Left lung (tissue), 10 donors: ENCODE measurements around the gene RBMS3. TPM values are rescaled to one million over a fixed set of nuclear protein-coding genes. Genes with fewer than 3 reads are reported as not detected.

Experiments used
- ATAC-seq: fragments of 200-7000 bp; cut with Tn5 transposase; one replicate; pipeline ENCODE4 v1.9.1; 2020; ENCODE audit warnings: moderate library complexity
- DNase-seq, 4 donors: peaks; one replicate each; pipeline ENCODE4 v3.0.0-alpha.2; 2013 to 2020
- H3K27ac ChIP-seq, 2 donors: fragments of 200-600 bp; sonication (generic) in 1 of 2; one replicate each; pipeline versions ENCODE4 v1.5.0 to v1.8.0; 2020 to 2021
- H3K27me3 ChIP-seq, 2 donors: fragments of 200-600 bp; sonication (generic) in 1 of 2; one replicate each; pipeline versions ENCODE4 v1.5.0 to v1.8.0; 2020 to 2021
- H3K36me3 ChIP-seq, 2 donors: fragments of 200-600 bp; sonication (generic) in 1 of 2; one replicate each; pipeline versions ENCODE4 v1.5.0 to v1.8.0; 2020 to 2021
- H3K4me1 ChIP-seq, 2 donors: fragments of 200-600 bp; one replicate each; pipeline ENCODE4 v1.8.0; 2021
- H3K4me3 ChIP-seq, 2 donors: fragments of 200-600 bp; sonication (generic) in 1 of 2; one replicate each; pipeline versions ENCODE4 v1.5.0 to v1.8.0; 2020 to 2021; ENCODE audit warnings: mild to moderate bottlenecking in 1 of 2
- H3K9me3 ChIP-seq, 2 donors: fragments of 200-600 bp; sonication (generic) in 1 of 2; one replicate each; pipeline versions ENCODE4 v1.5.0 to v1.8.0; 2020 to 2021
- CTCF ChIP-seq, 2 donors: fragments of 200-600 bp; sonication (generic) in 1 of 2; IDR thresholded peaks; one replicate each; pipeline versions ENCODE4 v1.5.0 to v1.8.0; 2021; ENCODE audit warnings: antibody characterized with exemption in 2 of 2
- intact Hi-C, 2 donors: fragments of 100-400 bp; cut with DNase I; formaldehyde crosslinking; loops; one replicate each; pipeline versions ENCODE4 v1.11.2 to v1.14.2; 2022
- polyA plus RNA-seq, 6 donors: library from polyadenylated mRNA; unstranded; fragments of 120-200 nt; gene quantifications; one replicate each; pipeline ENCODE4 v1.2.1, GENCODE V29; 2013; ENCODE audit not compliant: insufficient read length in 6 of 6
- total RNA-seq, 2 donors: library from RNA; stranded (reverse); fragmentation: NEBNext Ultra II Directional; extraction: Animal tissue kit (Norgen Biotek cat#: 25700); gene quantifications; one replicate each; pipeline ENCODE4 v1.2.1, GENCODE V29; 2021
- donor health status: DM: no; HTN: yes; CAD: no.
- donor health status: DM: no; HTN: no; CAD: no.

Gene RBMS3
- total and polyA plus RNA-seq, 8 donors, result 27.1 to 51.6 (median 37.6) TPM

DNA sequence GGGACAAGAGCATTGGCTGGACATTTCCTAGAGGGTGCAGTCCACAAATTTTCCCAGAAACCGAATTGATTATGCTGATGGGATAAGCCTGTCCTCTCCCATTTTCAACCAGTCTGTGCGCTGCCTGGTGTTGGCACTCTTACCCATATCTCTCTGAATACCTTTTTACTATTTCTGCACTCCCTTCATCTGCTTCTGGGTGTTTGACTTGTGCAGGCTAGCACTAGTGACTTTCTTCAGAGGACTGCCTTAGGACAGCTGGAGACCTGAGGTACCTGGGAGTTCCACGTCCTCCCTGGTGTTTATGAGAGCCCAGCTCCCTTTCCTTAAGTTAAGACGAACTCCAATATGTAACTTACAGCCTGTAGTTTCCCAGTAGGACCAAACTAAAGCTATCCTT, 50.2 kb downstream of the RBMS3 start:
- no peak overlapping the region for H3K27ac ChIP-seq
- no peaks in the 10 kb centered on the region for H3K27me3 ChIP-seq
- H3K36me3 ChIP-seq, result no peaks in the 10 kb centered on the region
- DNase-seq (no peak), ATAC-seq (no peak)
- intact Hi-C loops, result no loop called here
- H3K4me1 ChIP-seq, result peaks cover 16 to 33% of the 10 kb centered on the region in 2 donors
- H3K4me3 ChIP-seq, result no peak overlapping the region
- H3K9me3 ChIP-seq, result no peaks in the 10 kb centered on the region
- no peak for TF ChIP-seq CTCF (IDR thresholded peaks at IDR 0.05)

GRCh38 chr3:29331456-29332194, 50.8 kb downstream of the RBMS3 start:
- DNase-seq, result no peak
- intact Hi-C loops, result no loop called here
- H3K4me1 ChIP-seq, result peaks cover 16 to 32% of the 10 kb centered on the region in 2 donors
- H3K9me3 ChIP-seq, result no peaks in the 10 kb centered on the region
- no peak overlapping the region for H3K27ac ChIP-seq
- ATAC-seq, result no peak
- no peaks in the 10 kb centered on the region for H3K36me3 ChIP-seq
- H3K4me3 ChIP-seq, result no peak overlapping the region
- TF ChIP-seq CTCF (IDR thresholded peaks at IDR 0.05), result no peak
- no peaks in the 10 kb centered on the region for H3K27me3 ChIP-seq

- no peak for TF ChIP-seq CTCF (IDR thresholded peaks at IDR 0.05)
- ATAC-seq, result peak; percentile 47
- H3K27ac ChIP-seq, result no peak overlapping the region
Observed at GRCh38 chr3:29332195-29332637, 51.3 kb downstream of the RBMS3 start.

GRCh38 chr3:29333576-29333975, 52.7 kb downstream of the RBMS3 start:
- intact Hi-C loops, result no loop called here
- no peak overlapping the region for H3K4me3 ChIP-seq
- H3K36me3 ChIP-seq, result no peaks in the 10 kb centered on the region
- H3K27ac ChIP-seq, result no peak overlapping the region
- DNase-seq (no peak), ATAC-seq (no peak)
- no peak for TF ChIP-seq CTCF (IDR thresholded peaks at IDR 0.05)
- no peaks in the 10 kb centered on the region for H3K27me3 ChIP-seq
- no peaks in the 10 kb centered on the region for H3K9me3 ChIP-seq
- peaks cover 16 to 27% of the 10 kb centered on the region in 2 donors for H3K4me1 ChIP-seq

More at GRCh38 chr3:29332195-29332637, 51.3 kb downstream of the RBMS3 start:
- intact Hi-C loops, result no loop called here
- no peak overlapping the region for H3K4me3 ChIP-seq
- peaks cover 16 to 27% of the 10 kb centered on the region in 2 donors for H3K4me1 ChIP-seq
- no peaks in the 10 kb centered on the region for H3K36me3 ChIP-seq
- DNase-seq, result no peak
- H3K27me3 ChIP-seq, result no peaks in the 10 kb centered on the region
- H3K9me3 ChIP-seq, result no peaks in the 10 kb centered on the region

DNA sequence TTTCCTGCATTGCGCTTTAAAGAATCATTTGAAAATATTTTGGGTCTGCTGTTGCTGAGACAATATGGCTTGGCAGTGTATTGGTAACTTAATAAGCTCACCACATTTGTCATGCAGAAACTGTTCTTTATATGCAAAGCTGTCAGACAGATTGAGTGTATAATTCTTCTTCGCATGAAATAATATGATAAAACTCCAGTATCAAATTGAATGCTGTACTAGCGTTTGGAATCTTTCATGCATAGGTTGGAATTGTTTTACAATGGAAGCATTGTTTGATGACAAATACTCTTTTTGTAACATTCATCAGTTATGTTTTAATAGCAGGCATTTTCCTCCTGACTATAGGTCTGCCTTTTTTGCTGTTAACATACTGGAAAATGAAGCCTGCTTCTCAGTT, 53.8 kb downstream of the RBMS3 start:
- Histone ChIP-seq H3K4me3 (no peak overlapping the region), H3K9me3 (no peaks in the 10 kb centered on the region), H3K4me1 (peaks cover 16 to 27% of the 10 kb centered on the region in 2 donors), H3K27ac (peak overlapping the region; percentile 75 to 81), H3K36me3 (no peaks in the 10 kb centered on the region), H3K27me3 (no peaks in the 10 kb centered on the region)
- ATAC-seq, result no peak
- no peak for DNase-seq
- intact Hi-C loops, result no loop called here
- no peak for TF ChIP-seq CTCF (IDR thresholded peaks at IDR 0.05)
